PC-3 (cell line): Measurements from ENCODE around the gene ZWILCH. TPM values are rescaled to one million over a fixed set of nuclear protein-coding genes. Genes with fewer than 3 reads are reported as not detected.
"Not testable (repeated sequence)": the region's sequence is repeated elsewhere in the genome, so short reads cannot be mapped to it uniquely, and the experiment has no call there.

Experiments
- ATAC-seq: fragments of 200-7000 bp; cut with Tn5 transposase; 2 replicates; pipeline ENCODE4 v1.9.1; 2020; ENCODE audit warnings: mild to moderate bottlenecking, moderate library complexity
- BruUV-seq: library from RNA; stranded (reverse); fragments of 400-500 nt; replicated peaks from 2 replicates; lab custom pipeline; 2021; lab: Mats Ljungman, UMichigan
- CTCF ChIA-PET: fragments of 300-600 bp; sonication (Branson Sonifier 250); formaldehyde crosslinking; loops from one replicate; lab custom pipeline; 2022; ENCODE audit warnings: antibody characterized with exemption; lab: Charles Lee
- POLR2A ChIA-PET: fragments of 300-600 bp; sonication (Branson Sonifier 250); formaldehyde crosslinking; loops from one replicate; lab custom pipeline; 2022; ENCODE audit warnings: antibody characterized with exemption; ENCODE audit not compliant: unreplicated experiment; lab: Charles Lee
- DNase-seq: peaks from one replicate; pipeline ENCODE4 v3.0.0-alpha.2; 2015
- H2AFZ ChIP-seq: fragments of 300-600 bp; sonication (generic); 2 replicates; pipeline ENCODE4 v1.6.0; 2016; ENCODE audit warnings: antibody characterized with exemption, low read length
- H3F3A ChIP-seq: fragments of 300-600 bp; sonication (generic); one replicate; pipeline ENCODE4 v1.6.0; 2017; ENCODE audit warnings: antibody characterized with exemption, low read length, control low read depth, mild to moderate bottlenecking; ENCODE audit not compliant: unreplicated experiment
- H3K27ac ChIP-seq: fragments of 300-600 bp; sonication (generic); 2 replicates; pipeline ENCODE4 v1.5.1; 2016; ENCODE audit warnings: mild to moderate bottlenecking, low read length
- H3K27me3 ChIP-seq: fragments of 300-600 bp; sonication (generic); 2 replicates; pipeline ENCODE4 v1.6.1; 2016; ENCODE audit warnings: low read length, mixed read lengths
- H3K36me3 ChIP-seq: fragments of 300-600 bp; sonication (generic); 2 replicates; pipeline ENCODE4 v1.6.1; 2016; ENCODE audit warnings: low read depth, mixed run types, low read length, mixed read lengths
- H3K4me1 ChIP-seq: fragments of 300-600 bp; sonication (generic); 2 replicates; pipeline ENCODE4 v1.5.1; 2016; ENCODE audit warnings: low read length; ENCODE audit not compliant: insufficient read depth
- H3K4me2 ChIP-seq: fragments of 300-600 bp; sonication (generic); 2 replicates; pipeline ENCODE4 v1.6.0; 2016; ENCODE audit warnings: low read length
- H3K4me3 ChIP-seq: fragments of 300-600 bp; sonication (generic); 2 replicates; pipeline ENCODE4 v1.5.1; 2016; ENCODE audit warnings: mild to moderate bottlenecking, low read length, mixed read lengths
- H3K79me2 ChIP-seq: fragments of 300-600 bp; sonication (generic); 2 replicates; pipeline ENCODE4 v1.6.1; 2017; ENCODE audit warnings: low read length, mixed read lengths
- H3K9ac ChIP-seq: fragments of 300-600 bp; sonication (generic); 2 replicates; pipeline ENCODE4 v1.6.0; 2016; ENCODE audit warnings: mild to moderate bottlenecking, low read length
- H3K9me2 ChIP-seq: fragments of 300-600 bp; sonication (generic); replicated peaks from 2 replicates; pipeline ENCODE4 v1.6.1; 2016; ENCODE audit warnings: mixed run types, low read length, mixed read lengths
- H3K9me3 ChIP-seq: fragments of 300-600 bp; sonication (generic); 2 replicates; pipeline ENCODE4 v1.6.1; 2016; ENCODE audit warnings: low read length, mixed read lengths
- H4K20me1 ChIP-seq: fragments of 300-600 bp; sonication (generic); 2 replicates; pipeline ENCODE4 v1.6.1; 2016; ENCODE audit warnings: low read length, mixed read lengths
- CTCF ChIP-seq: fragments of 300-600 bp; sonication (generic); conservative IDR thresholded peaks from 2 replicates; pipeline ENCODE4 v1.5.1; 2017; ENCODE audit warnings: antibody characterized with exemption, low read depth, mild to moderate bottlenecking, low read length
- EZH2 ChIP-seq: fragments of 300-600 bp; sonication (generic); IDR thresholded peaks from one replicate; pipeline ENCODE4 v1.6.1; 2017; ENCODE audit warnings: antibody characterized with exemption, mild to moderate bottlenecking, low read length; ENCODE audit not compliant: unreplicated experiment
- EZH2phosphoT487 ChIP-seq: fragments of 300-600 bp; sonication (generic); IDR thresholded peaks from 2 replicates; pipeline ENCODE4 v1.6.1; 2018; ENCODE audit warnings: mild to moderate bottlenecking, antibody characterized with exemption, low read length, borderline replicate concordance
- intact Hi-C: fragments of 100-400 bp; cut with micrococcal nuclease; formaldehyde crosslinking; loops from 2 replicates; pipeline ENCODE4 v1.9.0; 2023
- total RNA-seq: library from RNA; depleted of rRNA; stranded (reverse); fragments of >200 nt; gene quantifications from 2 replicates; pipeline ENCODE4 v1.2.3, GENCODE V29; 2014

ZWILCH gene
- total RNA-seq, 1 experiment from 2014 or later = 18.1 TPM

- H3K27me3 ChIP-seq = no peaks in the 10 kb centered on the region
- H3K27ac ChIP-seq = no peak overlapping the region
- no peak overlapping the region for H3K4me3 ChIP-seq
- no peaks in the 10 kb centered on the region for H3K4me1 ChIP-seq
- H3K9ac ChIP-seq = no peak overlapping the region
- H3K9me3 ChIP-seq = no peaks in the 10 kb centered on the region
- no peak for DNase-seq
- H3K4me2 ChIP-seq = no peak overlapping the region
- no peaks in the 10 kb centered on the region for H3K79me2 ChIP-seq
- no peak overlapping the region for H2AFZ ChIP-seq
- no TSS peak for BruUV-seq
- ChIA-PET POLR2A (no interaction called here), CTCF (no interaction called here)
- ATAC-seq = no peak
- TF ChIP-seq EZH2 = no peak
- no peak for TF ChIP-seq EZH2phosphoT487
- no peak for TF ChIP-seq CTCF
- H3K9me2 ChIP-seq = no peaks in the 10 kb centered on the region
- intact Hi-C loops = no loop called here
- H3F3A ChIP-seq = no peaks in the 10 kb centered on the region
- no peaks in the 10 kb centered on the region for H3K36me3 ChIP-seq
- H4K20me1 ChIP-seq = no peaks in the 10 kb centered on the region
Measured at GRCh38 chr15:66588537-66588936, 83.4 kb downstream of the ZWILCH start.

- ATAC-seq = no peak
- H2AFZ ChIP-seq = no peak overlapping the region
- POLR2A ChIA-PET = no interaction called here
Measured at GRCh38 chr15:66588971-66589370, 83.8 kb downstream of the ZWILCH start.

GRCh38 chr15:66589429-66589828 lies 84.3 kb downstream of the ZWILCH start:
- H3F3A ChIP-seq, H3K4me3 ChIP-seq, intact Hi-C loops, H3K27me3 ChIP-seq, BruUV-seq, H3K4me1 ChIP-seq, H3K79me2 ChIP-seq, H3K9me3 ChIP-seq, H3K36me3 ChIP-seq, H3K27ac ChIP-seq, H3K4me2 ChIP-seq, CTCF ChIA-PET, H2AFZ ChIP-seq, H4K20me1 ChIP-seq, DNase-seq, H3K9ac ChIP-seq, ATAC-seq, POLR2A ChIA-PET, H3K9me2 ChIP-seq: not testable (repeated sequence)

More at GRCh38 chr15:66588971-66589370, 83.8 kb downstream of the ZWILCH start:
- Histone ChIP-seq H3K4me3 (no peak overlapping the region), H4K20me1 (no peaks in the 10 kb centered on the region), H3K9me3 (no peaks in the 10 kb centered on the region), H3K4me2 (no peak overlapping the region), H3K79me2 (no peaks in the 10 kb centered on the region), H3K27me3 (no peaks in the 10 kb centered on the region), H3F3A (no peaks in the 10 kb centered on the region), H3K36me3 (no peaks in the 10 kb centered on the region), H3K27ac (no peak overlapping the region), H3K9ac (no peak overlapping the region), H3K9me2 (no peaks in the 10 kb centered on the region), H3K4me1 (no peaks in the 10 kb centered on the region)
- CTCF ChIA-PET = no interaction called here
- TF ChIP-seq EZH2phosphoT487 (no peak), CTCF (no peak), EZH2 (no peak)
- BruUV-seq = no TSS peak
- intact Hi-C loops = no loop called here
- no peak for DNase-seq
